ENCODE measurements around the gene SH3RF3.

DNA sequence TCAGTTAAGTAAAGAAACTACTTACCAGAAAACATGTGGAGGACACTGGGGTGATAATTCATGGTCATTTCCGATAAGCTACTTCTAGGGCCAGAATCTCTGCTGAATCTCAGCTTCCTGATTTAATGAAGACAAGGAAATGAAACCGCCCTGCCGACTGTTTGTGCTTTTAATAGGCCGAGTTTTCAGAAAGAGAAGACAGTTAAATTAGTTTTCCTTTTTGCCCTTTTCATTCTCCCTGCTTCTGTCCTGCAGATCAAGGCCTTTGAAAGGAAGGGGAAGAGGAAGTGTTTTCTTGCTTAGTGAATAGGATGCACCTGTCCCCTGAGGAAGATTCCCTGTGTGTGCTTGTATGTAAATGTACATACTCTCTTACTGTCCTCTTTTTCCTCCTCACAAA lies 126.6 kb downstream of the SH3RF3 start:
- TF ChIP-seq FOSL2 (IDR thresholded peaks at IDR 0.05; ENCODE audit: borderline replicate concordance, low read depth) (no peak), EP300 (IDR thresholded peaks at IDR 0.05; ENCODE audit: borderline replicate concordance in 1 of 2, low read depth in 1 of 2, low read length in 1 of 2) (no peak), IRF3 (IDR thresholded peaks at IDR 0.05; ENCODE audit: low read depth, low read length) (no peak), CTCF (IDR thresholded peaks at IDR 0.05) (no peak), FOXM1 (IDR thresholded peaks at IDR 0.05; ENCODE audit: low read depth) (no peak), POLR2AphosphoS5 (IDR thresholded peaks at IDR 0.05; ENCODE audit: low read depth, low read length) (no peak), TAF1 (IDR thresholded peaks at IDR 0.05; ENCODE audit: borderline replicate concordance, low read depth, low read length) (no peak)
- TF ChIP-seq, protein P1, sequence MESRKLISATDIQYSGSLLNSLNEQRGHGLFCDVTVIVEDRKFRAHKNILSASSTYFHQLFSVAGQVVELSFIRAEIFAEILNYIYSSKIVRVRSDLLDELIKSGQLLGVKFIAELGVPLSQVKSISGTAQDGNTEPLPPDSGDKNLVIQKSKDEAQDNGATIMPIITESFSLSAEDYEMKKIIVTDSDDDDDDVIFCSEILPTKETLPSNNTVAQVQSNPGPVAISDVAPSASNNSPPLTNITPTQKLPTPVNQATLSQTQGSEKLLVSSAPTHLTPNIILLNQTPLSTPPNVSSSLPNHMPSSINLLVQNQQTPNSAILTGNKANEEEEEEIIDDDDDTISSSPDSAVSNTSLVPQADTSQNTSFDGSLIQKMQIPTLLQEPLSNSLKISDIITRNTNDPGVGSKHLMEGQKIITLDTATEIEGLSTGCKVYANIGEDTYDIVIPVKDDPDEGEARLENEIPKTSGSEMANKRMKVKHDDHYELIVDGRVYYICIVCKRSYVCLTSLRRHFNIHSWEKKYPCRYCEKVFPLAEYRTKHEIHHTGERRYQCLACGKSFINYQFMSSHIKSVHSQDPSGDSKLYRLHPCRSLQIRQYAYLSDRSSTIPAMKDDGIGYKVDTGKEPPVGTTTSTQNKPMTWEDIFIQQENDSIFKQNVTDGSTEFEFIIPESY (IDR thresholded peaks at IDR 0.05; ENCODE audit: borderline replicate concordance, low read depth): no peak

Measured in SK-N-SH (cell line).